ENCODE results near the gene SAMD7.

DNA sequence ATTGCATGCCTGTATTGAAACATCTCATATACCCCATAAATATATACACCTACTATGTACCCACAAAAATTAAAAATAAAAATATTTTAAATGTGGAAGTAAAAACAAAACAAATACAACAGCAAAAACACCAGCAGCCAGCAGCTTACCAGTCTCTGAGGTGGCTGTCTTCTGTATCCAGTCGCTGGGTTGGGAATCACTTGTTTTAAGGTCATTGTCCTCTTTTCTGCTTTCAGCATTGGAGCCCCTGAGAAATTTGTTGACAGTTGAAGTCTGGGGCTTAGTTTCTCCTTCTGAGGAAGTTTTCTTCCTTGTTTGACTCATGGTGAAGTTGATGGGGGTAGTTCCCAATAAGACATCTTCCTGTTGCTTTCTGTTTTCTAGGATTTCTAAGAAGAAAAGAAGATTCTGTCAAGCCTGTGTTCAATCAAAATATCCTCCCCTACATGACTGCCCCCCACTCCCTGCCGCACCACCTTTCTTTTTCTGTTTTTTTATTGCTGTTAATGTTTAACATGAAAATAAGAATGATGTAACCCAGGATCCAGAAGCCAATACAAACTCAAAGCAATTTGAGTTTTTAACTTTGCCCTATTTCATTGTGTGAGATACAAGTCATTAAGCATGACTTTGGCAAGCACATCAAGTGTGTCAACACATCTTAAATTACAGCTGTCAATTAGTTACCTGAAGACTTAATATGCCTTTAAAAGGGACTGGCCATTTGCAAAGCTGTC, 41.7 kb upstream of the SAMD7 start, which contains the start of gene LRRC31:
- TF ChIP-seq, protein P1, sequence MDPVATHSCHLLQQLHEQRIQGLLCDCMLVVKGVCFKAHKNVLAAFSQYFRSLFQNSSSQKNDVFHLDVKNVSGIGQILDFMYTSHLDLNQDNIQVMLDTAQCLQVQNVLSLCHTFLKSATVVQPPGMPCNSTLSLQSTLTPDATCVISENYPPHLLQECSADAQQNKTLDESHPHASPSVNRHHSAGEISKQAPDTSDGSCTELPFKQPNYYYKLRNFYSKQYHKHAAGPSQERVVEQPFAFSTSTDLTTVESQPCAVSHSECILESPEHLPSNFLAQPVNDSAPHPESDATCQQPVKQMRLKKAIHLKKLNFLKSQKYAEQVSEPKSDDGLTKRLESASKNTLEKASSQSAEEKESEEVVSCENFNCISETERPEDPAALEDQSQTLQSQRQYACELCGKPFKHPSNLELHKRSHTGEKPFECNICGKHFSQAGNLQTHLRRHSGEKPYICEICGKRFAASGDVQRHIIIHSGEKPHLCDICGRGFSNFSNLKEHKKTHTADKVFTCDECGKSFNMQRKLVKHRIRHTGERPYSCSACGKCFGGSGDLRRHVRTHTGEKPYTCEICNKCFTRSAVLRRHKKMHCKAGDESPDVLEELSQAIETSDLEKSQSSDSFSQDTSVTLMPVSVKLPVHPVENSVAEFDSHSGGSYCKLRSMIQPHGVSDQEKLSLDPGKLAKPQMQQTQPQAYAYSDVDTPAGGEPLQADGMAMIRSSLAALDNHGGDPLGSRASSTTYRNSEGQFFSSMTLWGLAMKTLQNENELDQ (CRISPR knock-in tag; IDR thresholded peaks at IDR 0.05; ENCODE audit: borderline replicate concordance) = no peak
- TF ChIP-seq POLR2AphosphoS5 (IDR thresholded peaks at IDR 0.05; ENCODE audit: low read depth, low read length) (no peak), POLR2A (IDR thresholded peaks at IDR 0.05; ENCODE audit: insufficient read depth in 1 of 2, low read depth in 2 of 2, low read length in 2 of 2) (no peak), JUND (CRISPR knock-in tag; IDR thresholded peaks at IDR 0.05) (no peak), EZH2 (conservative IDR thresholded peaks at IDR 0.05; ENCODE audit: low read depth, low read length) (no peak), ZFP36L2 (CRISPR knock-in tag; IDR thresholded peaks at IDR 0.05) (no peak), ATF1 (CRISPR knock-in tag; IDR thresholded peaks at IDR 0.05) (no peak), TCF7L2 (IDR thresholded peaks at IDR 0.05; ENCODE audit: low read depth, low read length) (no peak)
- TF ChIP-seq, protein P2, sequence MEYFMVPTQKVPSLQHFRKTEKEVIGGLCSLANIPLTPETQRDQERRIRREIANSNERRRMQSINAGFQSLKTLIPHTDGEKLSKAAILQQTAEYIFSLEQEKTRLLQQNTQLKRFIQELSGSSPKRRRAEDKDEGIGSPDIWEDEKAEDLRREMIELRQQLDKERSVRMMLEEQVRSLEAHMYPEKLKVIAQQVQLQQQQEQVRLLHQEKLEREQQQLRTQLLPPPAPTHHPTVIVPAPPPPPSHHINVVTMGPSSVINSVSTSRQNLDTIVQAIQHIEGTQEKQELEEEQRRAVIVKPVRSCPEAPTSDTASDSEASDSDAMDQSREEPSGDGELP (IDR thresholded peaks at IDR 0.05; ENCODE audit: borderline replicate concordance, low read depth) = no peak
